GF-D8 (cell line): ENCODE results near the gene DSG4.

Source experiments
- DNase-seq: peaks from one replicate; lab custom pipeline; 2025; lab: John Stamatoyannopoulos, UW

Gene DSG4

DNA sequence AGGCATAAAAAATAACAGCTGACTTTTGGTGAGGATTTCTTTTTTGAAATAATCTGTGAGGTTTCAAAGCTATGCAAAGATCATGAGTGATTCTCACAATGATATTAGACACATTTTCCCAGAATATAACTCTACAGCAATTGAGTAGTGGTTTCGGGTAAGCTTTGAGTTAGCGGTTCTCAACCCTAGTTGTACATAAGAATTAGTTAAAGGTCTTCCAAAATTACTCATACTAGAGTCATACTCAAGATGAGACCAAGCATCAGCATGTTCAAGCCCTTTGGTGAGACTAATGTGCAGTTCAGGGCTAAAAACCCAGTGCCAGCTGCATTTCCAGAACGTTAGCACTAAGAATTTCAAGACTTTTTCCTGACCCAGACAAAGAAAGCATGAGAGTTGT, 31.1 kb downstream of the DSG4 start:
- DNase-seq = no peak

DNA sequence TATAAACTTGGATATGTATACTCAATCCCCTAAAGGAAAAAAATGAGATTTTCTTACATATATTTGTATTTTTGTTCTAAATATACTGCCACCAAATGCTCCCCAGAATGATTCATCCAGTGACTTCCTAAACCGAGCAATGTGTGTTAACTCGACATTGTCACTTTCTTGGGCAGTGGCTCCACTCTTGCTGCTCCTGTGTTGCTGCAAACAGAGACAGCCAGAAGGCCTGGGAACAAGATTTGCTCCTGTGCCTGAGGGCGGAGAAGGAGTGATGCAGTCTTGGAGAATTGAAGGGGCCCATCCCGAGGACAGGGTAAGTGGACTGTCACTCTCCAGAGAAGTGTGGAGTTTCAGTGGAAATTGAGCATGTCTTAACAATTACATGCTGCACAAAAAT, 32.7 kb downstream of the DSG4 start:
- no peak for DNase-seq

DNA sequence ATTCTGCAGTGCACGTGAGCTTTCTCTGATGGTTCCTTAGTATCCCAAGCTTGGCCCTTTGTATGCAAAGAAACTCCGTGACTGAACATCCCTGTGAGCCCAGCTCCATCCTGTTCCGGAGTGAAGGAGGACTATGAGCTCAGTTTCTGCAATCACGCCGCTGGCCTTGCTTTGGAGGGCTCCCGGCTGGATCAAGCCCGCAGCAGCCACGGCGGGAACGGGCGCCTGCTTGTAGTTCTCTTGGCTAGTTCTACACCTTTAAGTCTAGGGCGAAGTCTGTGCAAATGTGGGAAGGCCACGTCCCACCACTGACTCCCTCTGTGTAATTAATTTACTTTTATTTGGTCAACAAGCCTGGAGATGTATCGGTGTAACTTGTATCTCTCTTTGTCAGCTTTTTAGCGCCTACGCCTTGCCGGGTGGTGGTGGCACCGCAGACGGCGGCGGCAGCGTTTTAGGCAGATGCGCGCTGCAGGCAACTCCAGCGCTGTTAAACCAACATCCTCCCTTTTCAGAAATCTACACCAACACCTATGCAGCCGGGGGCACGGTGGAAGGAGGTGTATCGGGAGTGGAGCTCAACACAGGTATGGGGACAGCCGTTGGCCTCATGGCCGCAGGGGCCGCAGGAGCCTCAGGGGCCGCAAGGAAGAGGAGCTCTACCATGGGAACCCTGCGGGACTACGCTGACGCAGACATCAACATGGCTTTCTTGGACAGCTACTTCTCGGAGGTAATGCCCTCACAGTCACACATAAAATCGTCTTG, 34.3 kb downstream of the DSG4 start:
- DNase-seq = no peak

DNA sequence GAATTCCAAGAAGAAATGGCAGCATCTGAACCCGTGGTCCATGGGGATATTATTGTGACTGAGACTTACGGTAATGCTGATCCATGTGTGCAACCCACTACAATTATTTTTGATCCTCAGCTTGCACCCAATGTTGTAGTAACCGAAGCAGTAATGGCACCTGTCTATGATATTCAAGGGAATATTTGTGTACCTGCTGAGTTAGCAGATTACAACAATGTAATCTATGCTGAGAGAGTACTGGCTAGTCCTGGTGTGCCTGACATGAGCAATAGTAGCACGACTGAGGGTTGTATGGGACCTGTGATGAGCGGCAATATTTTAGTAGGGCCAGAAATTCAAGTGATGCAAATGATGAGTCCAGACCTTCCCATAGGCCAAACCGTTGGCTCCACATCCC, 36.6 kb downstream of the DSG4 start:
- DNase-seq = no peak

DNA sequence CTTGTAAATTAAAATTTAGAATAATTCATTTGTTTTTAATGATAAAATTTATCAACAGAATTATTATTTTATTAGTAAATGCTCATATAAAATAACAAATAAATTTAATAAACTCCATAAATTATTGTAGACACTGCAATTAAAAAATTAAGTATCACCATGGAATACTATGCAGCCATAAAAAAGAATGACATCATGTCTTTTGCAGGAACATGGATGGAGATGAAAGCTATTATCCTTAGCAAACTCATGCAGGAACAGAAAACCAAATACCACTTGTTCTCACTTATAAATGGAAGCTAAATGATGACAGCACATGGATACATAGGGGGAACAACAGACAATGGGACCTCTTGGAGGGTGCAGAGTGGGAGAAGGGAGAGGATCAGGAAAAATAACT, 41.3 kb downstream of the DSG4 start:
- no peak for DNase-seq

DNA sequence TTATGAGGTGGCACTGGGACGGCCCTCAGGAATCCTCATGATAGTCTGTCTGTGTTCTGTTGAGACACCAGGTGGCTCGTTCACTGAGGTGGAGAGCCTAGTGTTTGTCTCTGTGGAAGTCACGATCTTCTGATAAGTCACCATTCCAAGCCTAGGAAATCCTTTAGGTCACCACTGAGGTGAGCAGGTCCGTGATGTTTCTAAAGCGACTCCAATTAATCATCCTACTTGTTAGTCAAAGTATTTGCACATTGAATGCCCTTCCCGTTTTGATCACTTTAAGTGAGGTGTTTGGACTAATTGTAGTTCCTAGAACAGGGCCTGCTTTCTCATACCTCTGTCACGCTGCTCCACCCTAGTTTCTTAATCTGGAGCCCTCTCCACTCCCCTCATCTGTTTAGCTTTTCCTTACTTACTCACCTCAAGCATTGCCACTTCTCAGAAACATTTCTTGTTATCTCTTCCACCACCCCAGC, 42.9 kb downstream of the DSG4 start:
- no peak for DNase-seq

DNA sequence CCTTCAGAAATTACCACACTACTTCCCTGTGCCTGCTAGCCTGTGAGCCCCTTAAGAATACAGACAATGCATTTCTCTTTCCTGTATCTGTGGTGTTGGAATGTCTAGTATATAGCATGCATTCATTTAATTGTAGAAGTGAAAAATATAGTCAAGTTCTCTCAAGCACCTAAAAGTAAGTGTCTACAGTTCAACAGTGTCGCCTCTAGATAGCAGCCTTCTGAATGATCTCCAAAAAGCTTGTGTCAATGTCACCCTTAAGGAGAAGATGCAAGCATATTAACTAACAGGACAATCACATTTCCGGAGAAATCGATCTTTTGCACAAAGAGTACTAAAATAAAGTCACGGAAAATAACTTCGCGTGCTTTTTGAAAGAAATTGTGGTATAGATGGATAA, 43.5 kb downstream of the DSG4 start:
- DNase-seq = no peak

DNA sequence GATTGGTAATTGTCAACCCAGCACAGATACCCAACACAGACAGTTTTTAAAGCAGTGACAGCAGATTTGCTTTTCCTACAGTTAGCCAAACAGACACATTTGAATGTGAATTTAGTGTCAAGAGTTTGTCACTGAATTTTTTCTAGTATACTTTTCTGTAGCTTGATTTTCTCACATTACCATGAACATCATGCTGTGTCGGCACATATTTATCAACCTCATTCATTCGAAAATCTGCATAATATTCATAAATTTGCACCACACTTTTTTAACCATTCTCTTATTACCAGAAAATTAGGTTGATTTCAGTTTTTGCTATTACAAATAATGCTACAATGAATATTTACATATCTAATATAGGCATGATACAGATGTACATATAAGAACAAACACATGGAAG, 43.9 kb downstream of the DSG4 start:
- DNase-seq = no peak

DNA sequence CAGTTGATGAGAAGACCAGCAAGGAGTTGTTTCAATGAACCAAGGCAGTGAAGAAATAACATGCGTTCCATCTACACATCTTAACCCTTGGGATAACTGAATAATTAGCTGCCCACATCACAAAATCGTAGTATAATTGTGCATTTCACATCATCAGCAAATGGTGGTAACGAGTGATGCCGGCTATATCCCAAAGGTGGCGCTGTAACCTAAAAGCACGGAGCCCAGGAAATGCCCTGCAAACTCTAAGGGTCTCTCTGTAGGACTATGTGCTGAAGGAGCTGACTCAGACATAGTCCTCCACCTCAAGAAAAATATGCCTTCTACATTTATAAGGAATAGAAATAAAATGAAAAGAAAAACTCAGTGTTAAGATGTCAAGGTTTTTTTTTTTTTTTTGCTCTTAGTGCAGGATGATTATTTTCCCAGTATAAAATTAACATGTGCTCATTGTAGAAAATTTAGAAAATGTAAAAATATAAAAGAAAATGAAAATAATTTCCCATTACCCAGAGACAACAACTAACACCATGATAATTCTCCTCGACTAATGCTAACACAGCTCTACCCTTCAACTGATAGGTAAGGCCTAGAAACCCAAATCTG, 47.9 kb downstream of the DSG4 start:
- no peak for DNase-seq

DNA sequence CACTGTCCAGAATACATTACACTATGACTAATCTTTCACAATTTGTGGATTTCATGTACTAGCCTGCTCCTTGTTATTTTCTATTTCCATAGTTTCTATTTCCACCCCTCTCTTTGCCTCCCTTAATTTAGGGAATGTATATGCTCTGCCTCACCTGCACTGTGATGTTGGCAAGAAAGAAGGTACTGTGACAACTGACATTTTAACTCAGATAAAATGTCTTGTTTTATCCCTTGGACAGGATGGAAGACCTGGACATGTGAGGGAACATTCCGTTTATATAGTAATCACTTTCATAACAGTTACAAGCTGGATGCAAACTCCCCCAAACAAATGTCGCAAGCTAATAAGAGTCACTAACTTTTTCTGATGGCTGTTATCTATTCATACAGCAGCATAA, 49.4 kb downstream of the DSG4 start:
- DNase-seq = no peak

DNA sequence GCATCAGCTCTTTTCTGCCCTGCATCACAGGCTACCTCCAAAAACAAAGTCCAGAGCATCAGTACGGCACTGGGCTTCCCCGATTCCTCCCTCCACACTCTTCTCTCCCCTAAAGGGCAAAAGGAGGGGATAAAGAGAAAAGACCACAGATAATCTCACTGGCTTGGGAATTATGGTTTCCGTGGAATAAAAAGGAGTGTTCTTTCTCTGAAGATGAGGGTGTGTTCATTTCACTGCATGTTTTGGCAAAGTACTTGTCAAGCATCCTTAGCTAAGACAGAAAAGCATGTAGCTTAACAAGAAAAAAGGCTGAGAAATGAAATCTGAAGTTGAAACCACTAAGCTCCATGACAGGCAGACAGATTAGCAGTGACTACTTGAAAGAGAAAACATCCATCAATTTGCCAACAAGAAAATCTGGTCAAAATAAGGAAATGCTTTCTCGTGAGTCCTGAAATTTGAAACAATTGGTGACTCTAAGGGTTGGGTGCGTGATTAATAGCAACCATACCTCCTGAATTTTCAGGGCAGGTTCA, 50.4 kb downstream of the DSG4 start:
- no peak for DNase-seq

DNA sequence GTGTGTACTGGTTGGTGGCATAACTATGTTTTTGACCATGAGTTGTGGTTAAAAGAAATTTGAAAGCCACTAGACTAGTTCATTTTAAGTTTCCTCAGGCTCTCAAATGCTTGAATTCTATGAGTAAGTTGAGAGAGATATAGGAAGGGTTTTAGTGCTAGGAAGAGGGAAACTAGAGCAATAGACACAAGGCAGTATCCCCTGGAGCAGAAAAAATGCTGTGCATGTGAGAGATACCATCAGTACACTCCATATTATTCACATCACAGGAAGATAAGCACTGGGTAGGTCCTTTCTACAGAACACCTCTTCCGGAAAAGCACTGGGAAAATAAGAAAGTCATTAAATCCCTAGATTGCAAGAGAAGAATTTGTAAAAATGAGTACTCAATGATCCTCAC, 51.6 kb downstream of the DSG4 start:
- no peak for DNase-seq

DNA sequence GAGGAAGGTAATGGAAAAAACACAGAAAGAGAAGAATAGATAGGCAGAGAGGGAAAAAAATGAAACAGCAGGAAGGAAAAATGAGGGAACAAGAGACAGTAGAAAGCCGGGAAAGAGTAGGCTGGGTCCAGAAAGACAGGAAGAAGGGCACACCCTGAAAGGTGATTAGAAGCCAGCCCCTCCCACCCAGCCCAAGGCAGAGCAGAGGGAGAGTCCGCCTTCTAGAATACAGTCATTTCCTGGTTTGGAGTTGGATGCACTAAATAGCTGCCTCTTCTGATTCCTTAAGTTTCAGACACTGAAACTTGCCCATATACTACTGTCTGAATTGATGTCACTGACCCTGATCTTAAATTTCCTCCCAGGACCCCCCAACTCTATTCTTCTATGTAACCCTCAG, 53.0 kb downstream of the DSG4 start:
- no peak for DNase-seq

DNA sequence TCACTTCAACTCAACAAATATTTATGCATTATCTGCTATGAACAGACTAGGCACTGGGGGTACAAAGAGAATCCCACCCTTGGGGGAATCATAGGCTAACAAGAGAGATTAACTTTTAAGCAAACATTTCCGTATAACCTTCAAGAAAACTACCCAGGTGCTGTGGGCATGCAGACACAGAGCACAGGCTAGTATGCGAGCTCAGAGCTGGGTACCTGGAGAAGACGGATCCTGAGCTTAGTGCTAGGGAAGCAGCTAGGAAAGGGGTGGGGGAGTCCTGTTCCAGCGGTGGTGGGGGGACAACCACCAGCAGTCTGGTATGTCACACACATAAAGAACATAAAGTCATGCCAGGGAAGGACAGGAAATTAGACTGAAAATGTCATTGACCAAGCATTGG, 53.5 kb downstream of the DSG4 start:
- DNase-seq = no peak

DNA sequence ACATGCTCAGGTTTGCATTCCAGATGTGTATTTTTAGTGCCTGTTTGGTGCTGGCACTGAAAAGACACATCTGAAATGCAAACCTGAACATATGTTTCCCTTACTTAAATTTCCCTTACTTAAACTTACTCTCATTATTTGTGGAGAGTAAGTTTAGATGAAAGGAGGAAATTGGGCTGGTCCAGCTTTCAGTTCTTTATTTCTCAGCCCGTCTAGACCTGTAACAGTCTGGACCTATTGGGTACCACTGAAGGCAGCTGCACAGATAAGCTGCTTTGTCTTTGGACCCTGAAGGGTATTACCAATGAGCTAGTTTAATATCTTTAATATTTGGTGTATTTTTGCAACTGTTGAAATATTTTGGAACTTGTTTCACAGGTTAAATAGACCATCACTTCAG, 54.0 kb downstream of the DSG4 start:
- DNase-seq = no peak

DNA sequence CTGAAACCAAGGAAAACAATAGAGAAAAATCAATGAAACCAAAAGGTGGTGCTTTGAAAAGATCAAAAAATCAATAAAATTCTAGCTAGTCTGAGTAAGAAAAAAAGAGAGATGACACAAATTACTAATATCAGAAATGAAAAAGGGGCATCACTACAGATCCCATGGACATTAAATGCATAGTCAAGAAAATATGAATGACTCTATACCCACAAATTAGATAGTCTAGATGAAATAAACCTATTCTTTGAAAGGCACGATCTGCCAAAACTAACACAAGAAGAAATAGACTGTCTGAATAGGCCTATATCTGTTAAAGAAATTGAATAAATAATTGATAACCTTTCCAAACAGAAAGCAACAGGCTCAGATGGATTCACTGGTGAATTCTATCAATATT, 55.7 kb downstream of the DSG4 start:
- no peak for DNase-seq

DNA sequence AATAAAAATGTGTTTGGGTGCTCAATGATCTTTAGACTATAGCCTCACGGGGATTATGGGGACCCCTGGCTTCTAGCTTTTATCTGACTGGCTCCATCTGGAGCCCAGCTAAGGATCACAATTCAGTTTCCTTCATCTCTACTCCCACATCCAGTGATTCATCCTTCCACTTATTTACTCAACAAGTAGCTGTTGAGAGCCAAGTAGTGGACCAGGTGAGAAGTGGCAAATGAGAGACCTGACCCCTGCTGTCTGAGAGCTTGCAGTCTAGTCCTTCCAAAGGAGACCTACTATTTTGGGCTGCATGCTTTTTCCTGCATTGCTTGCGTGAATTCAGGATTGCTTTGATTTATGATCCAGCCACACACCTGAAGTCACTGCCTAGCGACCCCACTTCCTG, 60.2 kb downstream of the DSG4 start:
- DNase-seq = no peak

DNA sequence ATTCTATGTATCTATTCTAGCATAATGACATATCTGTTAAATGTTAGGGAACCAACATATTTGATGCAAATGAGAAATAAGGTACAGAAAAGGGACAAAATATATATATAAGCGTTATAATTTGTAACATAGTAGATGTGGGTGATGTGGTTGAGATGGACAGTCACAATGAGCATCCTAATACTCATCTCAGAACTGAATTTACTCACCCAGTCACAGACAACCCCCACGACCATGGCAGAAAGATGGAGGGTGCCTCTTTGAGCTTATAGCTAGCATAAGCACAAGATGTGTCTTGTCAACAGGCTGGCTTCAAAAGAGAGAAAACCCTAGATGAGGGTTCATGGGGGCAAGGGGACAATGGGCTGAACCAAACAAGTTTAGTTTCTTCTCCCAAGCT, 61.8 kb downstream of the DSG4 start:
- no peak for DNase-seq

DNA sequence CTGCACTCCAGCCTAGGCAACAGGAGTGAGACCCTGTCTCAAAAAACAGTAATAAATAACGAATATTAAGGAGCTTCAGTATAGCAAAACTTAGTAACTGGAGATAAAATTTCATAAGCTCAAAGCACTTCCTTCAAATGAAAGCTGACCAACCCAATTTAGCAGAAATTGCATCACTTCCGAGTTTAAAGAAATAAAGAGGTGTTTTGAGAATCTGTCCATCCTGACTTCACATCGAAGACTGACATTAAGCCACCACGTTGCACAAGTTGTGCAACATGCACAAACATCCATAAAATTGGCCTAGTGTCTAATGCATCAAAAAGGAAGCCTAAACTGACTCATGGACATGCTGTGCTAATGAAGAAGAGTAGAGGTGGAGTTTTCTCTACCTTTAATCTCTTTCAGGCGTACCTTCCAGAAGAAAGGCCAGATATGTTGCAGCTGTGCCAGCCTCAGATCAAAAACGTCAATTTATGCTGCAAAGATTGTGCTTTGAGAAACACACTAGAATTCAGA, 63.3 kb downstream of the DSG4 start:
- no peak for DNase-seq

DNA sequence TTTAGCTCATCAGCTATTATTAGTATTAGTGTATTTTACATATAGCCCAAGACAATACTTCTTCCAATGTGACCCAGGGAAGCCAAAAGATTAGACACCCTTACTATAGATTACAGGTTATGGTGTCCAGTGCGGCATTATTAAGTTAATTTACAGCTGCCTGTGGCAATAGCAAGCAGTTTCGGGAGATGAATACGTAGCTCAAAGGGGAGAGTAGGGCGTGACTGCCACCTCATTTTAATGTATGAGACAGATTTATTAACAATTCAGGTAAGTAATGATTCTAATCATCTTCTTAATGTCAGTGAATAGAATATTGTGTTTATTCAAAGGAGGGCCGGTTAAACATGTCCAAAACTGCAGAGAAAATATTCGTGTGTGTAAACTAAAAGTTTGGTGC, 64.2 kb downstream of the DSG4 start:
- no peak for DNase-seq

DNA sequence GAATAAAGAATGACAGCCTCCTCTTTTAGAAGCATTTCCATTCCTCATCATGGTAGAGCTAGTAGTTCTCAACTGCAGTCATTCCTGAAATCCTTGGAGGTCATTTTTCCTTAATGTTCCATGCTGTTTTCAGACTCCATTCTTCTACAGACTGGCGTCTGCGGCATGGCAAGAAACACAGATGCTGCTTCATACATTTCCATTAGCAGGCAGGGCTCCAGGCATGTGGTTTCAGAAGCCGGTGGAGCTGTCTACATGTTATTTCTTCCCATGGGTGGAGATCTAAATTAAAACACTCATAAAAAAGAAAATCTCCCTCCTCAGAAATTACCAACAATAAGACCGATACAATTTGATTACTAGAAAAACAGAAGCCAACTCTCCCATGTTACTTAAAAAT, 64.9 kb downstream of the DSG4 start:
- DNase-seq = no peak

DNA sequence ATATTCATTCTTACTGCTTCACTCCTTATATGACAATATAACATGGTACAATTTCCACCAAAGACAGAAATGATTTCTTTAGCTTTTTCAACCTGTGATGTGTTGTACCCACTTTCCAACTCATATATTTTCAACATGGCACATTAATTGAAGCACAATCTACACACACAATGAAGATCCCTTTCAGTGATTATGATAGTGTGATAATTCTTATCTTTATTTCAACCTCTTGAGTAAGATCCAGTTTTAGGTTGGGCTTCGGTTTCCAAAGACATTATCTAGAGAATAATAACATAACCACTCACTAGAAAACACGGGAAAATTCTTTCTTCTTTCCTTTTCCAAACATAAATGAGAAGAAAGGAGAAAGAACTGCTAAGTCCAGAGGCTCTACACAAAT, 67.6 kb downstream of the DSG4 start:
- no peak for DNase-seq

DNA sequence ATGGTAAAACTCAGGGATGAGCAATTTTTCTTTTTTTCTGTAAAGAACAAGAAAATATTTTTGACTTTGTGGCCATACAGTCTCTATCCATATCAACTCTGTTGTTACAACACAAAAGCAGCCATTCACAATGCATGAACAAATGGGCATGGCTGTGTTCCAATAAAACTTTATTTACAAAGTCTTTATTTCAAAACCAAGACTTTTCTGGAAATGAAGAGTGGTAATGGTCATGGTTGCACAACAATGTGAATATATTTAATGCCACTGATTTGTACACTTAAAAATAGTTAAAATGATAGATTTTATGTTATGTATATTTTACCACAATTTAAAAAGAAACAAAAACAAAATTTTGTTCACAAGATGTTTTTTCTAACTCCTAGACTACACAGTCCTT, 69.3 kb downstream of the DSG4 start:
- no peak for DNase-seq

DNA sequence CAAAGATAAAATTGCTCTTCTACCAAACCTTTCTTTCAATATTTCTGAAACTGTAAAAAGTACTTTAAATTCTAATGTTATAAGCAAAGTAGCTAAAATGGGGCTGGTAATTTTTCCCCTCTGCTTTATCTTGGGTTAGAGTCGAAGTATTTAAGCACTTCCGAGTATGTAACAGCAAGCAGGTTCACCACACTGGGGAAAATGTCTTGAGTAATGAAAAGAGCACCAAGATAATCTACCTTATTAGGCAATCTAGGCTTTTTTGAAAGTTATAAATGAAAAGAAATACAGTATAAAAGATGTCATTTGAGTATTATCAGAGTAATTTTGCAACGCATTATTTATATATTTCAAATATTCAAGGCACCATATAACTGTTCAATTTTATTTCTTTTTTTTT, 70.3 kb downstream of the DSG4 start:
- DNase-seq = no peak
